Stomach (tissue), 9 donors: Measurements from ENCODE around the gene UBQLN4. TPM values are rescaled to one million over a fixed set of nuclear protein-coding genes. Genes with fewer than 3 reads are reported as not detected.

Source experiments
- DNase-seq, 2 donors: peaks; one replicate each; pipeline versions ENCODE4 v3.0.0 to v3.0.0-alpha.2; 2013 to 2019
- H3K27ac ChIP-seq, 5 donors: fragments of 200-600 bp in 4 of 5; sonication (generic) in 4 of 5; one replicate each; pipeline ENCODE4 v1.5.1; 2013 to 2019; ENCODE audit warnings: mild to moderate bottlenecking in 1 of 5, moderate library complexity in 1 of 5
- H3K27me3 ChIP-seq, 3 donors: fragments of 200-600 bp; sonication (generic); one replicate each; pipeline ENCODE4 v1.5.1; 2017 to 2019; ENCODE audit warnings: mixed run types in 1 of 3
- H3K36me3 ChIP-seq, 4 donors: fragments of 200-600 bp; sonication (generic); 1 replicate in 3 of 4; 2 replicates in 1 of 4; pipeline ENCODE4 v1.5.1; 2016 to 2019
- H3K4me1 ChIP-seq, 4 donors: fragments of 200-600 bp; sonication (generic); one replicate each; pipeline ENCODE4 v1.5.1; 2016 to 2019
- H3K4me3 ChIP-seq, 4 donors: fragments of 200-600 bp; sonication (generic) in 3 of 4; one replicate each; pipeline ENCODE4 v1.5.1; 2016 to 2019; ENCODE audit warnings: mild to moderate bottlenecking in 1 of 4
- H3K9me3 ChIP-seq, 4 donors: fragments of 200-600 bp; sonication (generic); one replicate each; pipeline ENCODE4 v1.5.1; 2016 to 2019
- EP300 ChIP-seq: sonication (generic); formaldehyde crosslinking; IDR thresholded peaks from one replicate; pipeline ENCODE4 v1.6.1; 2017; ENCODE audit warnings: antibody characterized with exemption
- POLR2A ChIP-seq, 4 donors: fragments of 450-650 bp; IDR thresholded peaks; one replicate each; pipeline ENCODE4 v1.6.1; 2016; ENCODE audit warnings: antibody characterized with exemption in 4 of 4, control low read depth in 2 of 4, mild to moderate bottlenecking in 1 of 4, moderate library complexity in 1 of 4
- POLR2AphosphoS5 ChIP-seq, 3 donors: sonication (generic); formaldehyde crosslinking; IDR thresholded peaks; one replicate each; pipeline ENCODE4 v1.6.1; 2016; ENCODE audit warnings: antibody characterized with exemption in 3 of 3
- WGBS, 5 donors: extraction: QIAGEN DNeasy Blood & Tissue Kit in 3 of 5; methylation state at CpG; one replicate each; pipeline versions ENCODE4 v1.1.5 to v1.1.7; 2013 to 2018; 5-methylcytosine and 5-hydroxymethylcytosine counted together
- intact Hi-C: fragments of 100-400 bp; cut with DNase I; formaldehyde crosslinking; loops from one replicate; pipeline ENCODE4 v1.15.1; 2023; ENCODE audit warnings: low total_unique reads
- polyA plus RNA-seq, 3 donors: library from polyadenylated mRNA; stranded (reverse); fragments of 200-250 nt; gene quantifications; one replicate each; pipeline ENCODE4 v1.2.3, GENCODE V29; 2013
- total RNA-seq, 5 donors: library from RNA; depleted of rRNA; stranded (reverse); fragments of >200 nt; gene quantifications; one replicate each; pipeline versions ENCODE4 v1.1.0 to v1.2.3, GENCODE V29; 2014 to 2016
- TF ChIP-seq, protein P1 (sequence below), 7 experiments: fragments of 450-650 bp in 4 of 7; fragments of 200-600 bp in 3 of 7; sonication (generic) in 3 of 7; IDR thresholded peaks; one replicate each; pipeline ENCODE4 v1.5.1; 2016 to 2019; ENCODE audit warnings: antibody characterized with exemption in 7 of 7, control low read depth in 2 of 7, mild to moderate bottlenecking in 1 of 7
- donor health status: healthy with polysubstance abuse.
- donor health status: Bipolar disorder and iron deficiency.
- donor health status: healthy.

The UBQLN4 gene
- total and polyA plus RNA-seq, 8 donors: 6.4 to 41.1 (median 18.9) TPM

DNA sequence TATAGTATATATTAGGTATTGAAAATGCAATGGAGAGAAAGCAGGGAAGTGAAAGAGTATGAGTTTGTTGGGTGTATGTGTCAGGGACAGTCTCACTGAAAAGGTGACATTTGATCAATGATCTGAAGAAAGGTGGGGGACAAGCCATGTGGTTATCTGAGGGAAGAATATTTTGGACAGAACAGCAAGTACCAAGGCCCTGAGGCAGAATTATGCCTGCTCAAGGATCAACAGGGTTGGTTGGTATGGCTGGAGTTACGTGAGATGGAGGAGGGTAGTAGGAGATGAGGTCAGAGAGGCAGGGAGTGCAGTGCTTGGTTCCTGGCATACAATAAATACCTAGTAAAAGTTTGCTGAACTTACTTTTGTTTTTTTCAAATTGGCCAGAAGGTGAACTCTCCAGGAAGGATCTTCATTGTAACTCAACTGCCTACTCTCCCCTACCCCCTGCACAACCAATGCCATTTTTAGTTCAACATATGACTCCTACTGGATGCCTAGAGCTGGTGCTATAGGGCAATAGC is 2.8 kb upstream of the UBQLN4 start:
- Histone ChIP-seq H3K27me3 (no peaks in the 10 kb centered on the region), H3K4me3 (peak overlapping the region in 1 of 4 donors; percentile 97), H3K9me3 (no peaks in the 10 kb centered on the region), H3K36me3 (peaks cover 7 to 21% (median 15%) of the 10 kb centered on the region in 4 donors), H3K27ac (no peak overlapping the region), H3K4me1 (peaks cover 14 to 39% (median 28%) of the 10 kb centered on the region in 4 donors)
- 92 to 100% (median 97%) methylated on average over 1 of the region's 1 CpG for WGBS, 5 donors
- TF ChIP-seq POLR2AphosphoS5 (IDR thresholded peaks at IDR 0.05) (no peak), POLR2A (IDR thresholded peaks at IDR 0.05) (no peak), EP300 (no peak)
- TF ChIP-seq, protein P1, sequence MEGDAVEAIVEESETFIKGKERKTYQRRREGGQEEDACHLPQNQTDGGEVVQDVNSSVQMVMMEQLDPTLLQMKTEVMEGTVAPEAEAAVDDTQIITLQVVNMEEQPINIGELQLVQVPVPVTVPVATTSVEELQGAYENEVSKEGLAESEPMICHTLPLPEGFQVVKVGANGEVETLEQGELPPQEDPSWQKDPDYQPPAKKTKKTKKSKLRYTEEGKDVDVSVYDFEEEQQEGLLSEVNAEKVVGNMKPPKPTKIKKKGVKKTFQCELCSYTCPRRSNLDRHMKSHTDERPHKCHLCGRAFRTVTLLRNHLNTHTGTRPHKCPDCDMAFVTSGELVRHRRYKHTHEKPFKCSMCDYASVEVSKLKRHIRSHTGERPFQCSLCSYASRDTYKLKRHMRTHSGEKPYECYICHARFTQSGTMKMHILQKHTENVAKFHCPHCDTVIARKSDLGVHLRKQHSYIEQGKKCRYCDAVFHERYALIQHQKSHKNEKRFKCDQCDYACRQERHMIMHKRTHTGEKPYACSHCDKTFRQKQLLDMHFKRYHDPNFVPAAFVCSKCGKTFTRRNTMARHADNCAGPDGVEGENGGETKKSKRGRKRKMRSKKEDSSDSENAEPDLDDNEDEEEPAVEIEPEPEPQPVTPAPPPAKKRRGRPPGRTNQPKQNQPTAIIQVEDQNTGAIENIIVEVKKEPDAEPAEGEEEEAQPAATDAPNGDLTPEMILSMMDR (IDR thresholded peaks at IDR 0.05): no peak
- DNase-seq: no peak
- intact Hi-C loops: no loop called here

DNA sequence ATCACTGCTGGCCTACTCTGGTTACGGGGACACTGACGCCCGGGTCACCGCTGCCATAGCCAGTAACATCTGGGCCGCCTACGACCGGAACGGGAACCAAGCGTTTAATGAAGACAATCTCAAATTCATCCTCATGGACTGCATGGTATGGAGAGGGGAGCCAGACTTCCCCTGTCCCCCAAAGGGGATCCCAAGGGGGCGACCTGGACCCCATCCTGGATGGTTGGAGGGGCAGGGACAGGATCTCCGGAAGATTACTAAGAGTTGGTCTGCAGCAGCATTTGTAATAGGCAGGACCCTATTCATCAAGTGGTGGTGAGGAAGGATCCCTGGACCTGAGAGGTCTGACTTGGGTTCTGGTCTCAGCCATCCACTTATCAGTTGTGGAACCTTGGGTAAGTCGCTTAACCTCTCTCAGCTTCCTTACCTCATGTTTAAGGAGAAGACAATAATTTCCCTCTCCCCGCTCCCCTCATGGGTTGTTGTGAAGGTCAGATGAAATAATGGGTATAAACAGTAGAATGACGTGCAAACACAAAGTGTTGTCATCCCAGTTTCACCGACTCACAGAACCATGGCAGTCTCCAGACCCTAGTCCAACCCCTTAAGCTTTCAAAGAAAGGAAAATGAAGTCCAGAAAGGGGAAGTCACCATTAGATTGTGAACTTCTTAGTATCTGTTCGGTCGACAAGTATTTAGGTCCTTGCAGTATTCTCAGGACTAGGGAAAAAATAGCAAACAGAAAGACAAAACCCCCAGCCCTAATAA is 1.9 kb upstream of the UBQLN4 start:
- WGBS, 5 donors: 18 to 38% (median 20%) methylated on average over 8 to 17 of the region's 17 CpGs
- H3K4me1 ChIP-seq: peaks cover 14 to 39% (median 29%) of the 10 kb centered on the region in 4 donors
- intact Hi-C loops: no loop called here

DNA sequence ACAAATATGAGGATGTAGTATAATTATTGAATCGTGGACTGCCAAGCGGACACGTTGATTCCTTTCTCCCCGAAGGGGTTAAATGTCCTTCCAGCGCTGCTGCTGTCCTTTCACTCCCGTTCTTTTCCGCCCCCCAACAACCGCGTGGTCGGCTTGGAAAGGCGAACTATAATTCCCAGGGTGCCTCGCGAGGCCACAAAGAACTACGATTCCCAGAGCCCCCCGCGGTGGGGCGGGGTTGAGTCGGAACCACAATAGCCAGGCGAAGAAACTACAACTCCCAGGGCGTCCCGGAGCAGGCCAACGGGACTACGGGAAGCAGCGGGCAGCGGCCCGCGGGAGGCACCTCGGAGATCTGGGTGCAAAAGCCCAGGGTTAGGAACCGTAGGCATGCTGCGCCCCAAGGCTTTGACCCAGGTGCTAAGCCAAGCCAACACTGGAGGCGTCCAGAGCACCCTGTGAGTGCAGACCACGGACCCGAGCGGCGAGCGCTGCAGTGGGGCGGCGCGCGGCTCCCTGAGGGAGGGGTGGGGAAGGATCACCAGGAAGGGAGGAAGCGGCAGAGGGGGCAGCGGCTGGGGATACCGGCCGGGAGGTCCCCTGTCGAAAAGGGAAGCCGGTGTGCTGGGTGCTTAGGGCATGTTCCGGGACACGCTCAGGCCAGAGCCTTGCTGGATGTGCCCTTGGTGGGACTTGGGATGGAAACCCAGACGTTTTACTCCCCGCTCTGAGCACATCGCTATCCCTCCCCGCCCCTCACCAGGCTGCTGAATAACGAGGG is 1.1 kb upstream of the UBQLN4 start, which contains the start of gene LAMTOR2:
Gene LAMTOR2 (plus strand): TSS at position 283 of the 781 bp plus-strand sequence. CDS start 108 bp downstream, at position 391.
- Histone ChIP-seq H3K4me3 (peak within 1 kb of the TSS; percentile 71 to 97 (median 86)), H3K9me3 (no peaks in the 10 kb centered on the region), H3K27ac (peak within 1 kb of the TSS; percentile 91 to 94 (median 93)), H3K27me3 (no peaks in the 10 kb centered on the region), H3K36me3 (peaks cover 11 to 38% (median 30%) of the 10 kb centered on the region in 4 donors), H3K4me1 (peaks cover 14 to 39% (median 29%) of the 10 kb centered on the region in 4 donors)
- peak; percentile 98 to 99 for DNase-seq
- WGBS, 5 donors: 0% methylated on average over 38 to 53 of the region's 53 CpGs
- intact Hi-C loops: no loop called here
- TF ChIP-seq POLR2AphosphoS5 (IDR thresholded peaks at IDR 0.05) (peak; percentile 69 to 93 (median 70)), EP300 (no peak), POLR2A (IDR thresholded peaks at IDR 0.05) (peak in 1 of 4 donors; percentile 49)
- TF ChIP-seq, protein P1 (IDR thresholded peaks at IDR 0.05): peak in 1 of 7 experiments; percentile 20

More for the DNA sequence above, 1.9 kb upstream of the UBQLN4 start:
- H3K27ac ChIP-seq: peak overlapping the region; percentile 66 to 93 (median 92)
- H3K9me3 ChIP-seq: no peaks in the 10 kb centered on the region
- TF ChIP-seq EP300: no peak
- TF ChIP-seq, protein P1 (IDR thresholded peaks at IDR 0.05): no peak
- no peak for TF ChIP-seq POLR2AphosphoS5 (IDR thresholded peaks at IDR 0.05)
- TF ChIP-seq POLR2A (IDR thresholded peaks at IDR 0.05): no peak
- peaks cover 11 to 30% (median 22%) of the 10 kb centered on the region in 4 donors for H3K36me3 ChIP-seq
- peak overlapping the region; percentile 71 to 97 (median 86) for H3K4me3 ChIP-seq
- DNase-seq: no peak
- H3K27me3 ChIP-seq: no peaks in the 10 kb centered on the region
